ENCODE measurements around the gene DOK7.

Gene DOK7

DNA sequence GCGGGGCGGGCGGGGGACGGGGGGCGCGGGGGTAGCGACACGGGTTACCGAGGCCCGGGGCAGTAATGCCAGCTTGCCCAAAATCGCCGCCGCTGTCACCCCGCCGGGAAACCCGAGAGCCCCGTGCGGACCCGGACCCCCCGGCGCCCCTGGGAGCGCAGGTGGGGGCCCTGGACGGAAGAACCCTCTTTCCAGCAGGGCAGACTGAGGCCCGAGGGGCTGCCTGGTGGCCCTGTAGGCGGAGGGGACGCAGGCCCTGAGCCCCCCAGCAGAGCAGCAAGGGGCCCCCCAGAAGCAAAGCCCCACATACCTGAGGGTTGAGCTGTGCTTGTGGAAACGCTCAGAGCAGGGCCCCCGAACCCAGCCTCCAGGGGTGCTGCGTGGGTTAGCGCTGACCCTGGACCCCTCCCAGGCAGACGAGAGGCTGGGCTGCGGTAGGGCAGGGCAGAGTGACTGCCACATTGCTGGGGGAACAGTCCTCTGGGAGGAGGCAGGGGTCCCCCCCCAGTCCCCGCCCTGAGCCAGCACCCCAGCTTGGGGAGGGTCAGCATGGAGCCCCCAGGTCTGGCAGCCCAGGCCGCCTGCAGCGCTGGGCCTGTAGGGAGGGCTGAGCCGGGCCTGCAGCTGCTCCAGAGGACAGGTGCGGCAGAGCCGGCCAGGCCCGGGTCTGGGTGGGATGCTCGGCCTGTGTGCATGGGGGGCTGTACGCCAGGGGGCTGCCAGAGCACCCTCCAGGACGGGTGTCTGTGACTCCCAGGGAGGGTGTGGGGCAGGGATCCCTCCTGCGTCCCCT lies 646 bp downstream of the DOK7 start:
- no peak for DNase-seq (ENCODE audit: low spot score)

DNA sequence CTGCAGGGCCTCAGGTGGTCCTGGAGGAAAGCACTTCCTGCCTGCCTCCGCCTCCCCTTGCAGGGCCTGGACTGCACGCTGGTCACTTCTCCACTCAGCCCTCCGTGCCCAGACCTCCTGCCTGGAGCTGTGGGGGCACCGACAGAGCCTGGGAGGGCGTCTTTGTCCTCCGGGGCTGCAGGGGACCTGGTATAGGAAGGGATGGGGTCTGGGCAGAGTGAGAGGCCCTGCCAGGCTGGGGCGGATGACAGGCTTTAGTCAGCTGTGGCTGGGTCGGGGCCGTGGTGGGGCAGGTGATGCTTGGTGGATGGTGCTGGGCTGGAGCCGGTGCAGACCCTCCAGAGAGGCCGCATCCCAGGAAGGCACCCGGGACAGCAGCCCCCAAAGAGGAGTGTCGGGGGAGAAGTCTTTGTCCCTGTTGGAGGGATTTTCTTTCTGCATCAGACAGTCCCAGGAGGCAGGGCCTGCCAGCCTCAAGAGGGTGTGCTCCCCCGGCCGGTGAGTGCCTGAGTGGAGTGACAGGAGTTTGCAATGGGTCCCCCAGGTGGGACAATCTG lies 1.3 kb downstream of the DOK7 start:
- DNase-seq (ENCODE audit: low spot score) = no peak

DNA sequence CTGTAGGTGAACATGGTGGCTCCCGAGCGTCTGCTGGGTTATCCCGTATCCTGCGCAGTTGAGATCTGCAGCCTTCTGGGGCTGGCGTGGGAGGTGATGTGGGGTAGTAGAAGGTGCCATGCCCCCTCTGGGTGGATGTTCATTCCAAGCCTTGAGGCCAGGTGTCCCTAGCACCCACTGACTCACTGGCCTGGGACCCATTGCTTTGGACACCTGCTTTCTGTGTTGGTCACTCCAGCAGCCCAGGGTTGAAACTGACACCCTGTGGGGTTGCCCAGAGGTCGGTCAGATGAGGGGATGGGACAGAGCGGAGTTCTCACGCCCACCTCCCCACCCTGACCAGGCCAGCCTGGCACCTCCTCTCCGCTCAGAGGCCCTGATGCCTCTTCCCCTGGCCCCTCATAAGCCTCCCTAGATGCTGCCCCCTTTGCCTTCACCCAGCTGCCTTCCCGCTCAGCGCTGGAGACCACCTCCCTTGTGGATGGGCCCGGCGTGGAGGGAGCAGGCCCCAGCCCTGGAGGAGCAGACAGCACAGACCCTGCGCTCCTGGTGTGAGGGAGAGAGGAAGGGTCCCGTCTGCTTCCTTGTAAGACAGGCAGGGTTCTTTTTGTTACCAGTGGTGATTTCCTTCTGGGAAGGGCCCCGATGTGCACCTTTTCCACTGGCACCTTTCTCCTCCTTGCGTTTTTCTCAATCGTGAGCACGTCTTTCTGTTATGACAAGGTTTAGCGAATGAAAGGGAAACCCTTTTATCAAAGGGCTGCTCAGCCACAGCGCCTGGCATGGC lies 2.0 kb downstream of the DOK7 start:
- DNase-seq (ENCODE audit: low spot score) = no peak

DNA sequence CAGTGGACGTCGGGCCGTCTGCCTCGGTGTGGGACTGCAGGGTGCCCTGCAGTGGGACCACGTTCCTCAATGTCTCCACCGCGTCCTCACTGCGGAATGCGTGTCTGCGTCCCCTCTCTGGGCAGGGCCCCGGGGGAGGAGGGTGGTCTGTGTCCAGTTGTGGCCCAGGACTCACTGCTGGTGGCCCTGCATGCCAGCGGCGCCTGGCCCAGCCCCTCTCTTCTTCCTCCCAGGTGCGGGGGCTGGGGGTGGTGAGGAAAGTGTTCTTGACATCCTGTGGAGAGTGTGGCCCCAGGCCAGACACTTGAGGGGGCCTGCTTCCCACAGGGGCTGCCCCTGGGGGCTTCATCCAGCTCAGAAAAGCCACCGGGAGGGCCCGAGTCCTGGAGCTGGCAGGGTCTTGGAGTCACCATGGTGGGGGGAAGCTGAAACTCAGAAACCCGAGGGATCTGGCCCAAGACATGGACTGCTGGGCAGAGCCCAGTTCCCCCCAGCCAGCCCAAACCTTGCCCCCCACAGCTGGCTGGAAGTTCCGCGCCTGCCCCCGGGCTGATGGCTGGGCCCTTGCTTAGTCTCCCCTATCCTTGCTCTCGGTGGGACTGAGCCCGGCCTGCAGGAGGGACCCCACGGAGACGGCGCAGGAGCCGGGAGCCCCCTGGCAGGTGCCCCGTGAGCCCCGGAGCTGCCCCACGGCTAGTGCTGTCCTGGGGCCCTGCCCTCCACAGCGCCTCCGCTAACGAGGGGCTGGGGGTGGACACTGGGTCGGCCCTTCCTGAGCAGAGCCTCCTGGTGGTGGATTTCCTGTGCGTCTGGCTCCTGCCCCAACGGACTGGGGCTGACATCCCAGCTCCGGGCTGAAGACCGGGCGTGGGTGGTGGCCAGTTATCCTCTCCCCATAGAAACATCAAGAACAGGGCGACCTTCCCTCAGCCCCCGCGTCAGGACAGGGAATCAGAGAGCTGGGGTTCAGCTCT lies 2.9 kb downstream of the DOK7 start:
- no peak for DNase-seq (ENCODE audit: low spot score)

DNA sequence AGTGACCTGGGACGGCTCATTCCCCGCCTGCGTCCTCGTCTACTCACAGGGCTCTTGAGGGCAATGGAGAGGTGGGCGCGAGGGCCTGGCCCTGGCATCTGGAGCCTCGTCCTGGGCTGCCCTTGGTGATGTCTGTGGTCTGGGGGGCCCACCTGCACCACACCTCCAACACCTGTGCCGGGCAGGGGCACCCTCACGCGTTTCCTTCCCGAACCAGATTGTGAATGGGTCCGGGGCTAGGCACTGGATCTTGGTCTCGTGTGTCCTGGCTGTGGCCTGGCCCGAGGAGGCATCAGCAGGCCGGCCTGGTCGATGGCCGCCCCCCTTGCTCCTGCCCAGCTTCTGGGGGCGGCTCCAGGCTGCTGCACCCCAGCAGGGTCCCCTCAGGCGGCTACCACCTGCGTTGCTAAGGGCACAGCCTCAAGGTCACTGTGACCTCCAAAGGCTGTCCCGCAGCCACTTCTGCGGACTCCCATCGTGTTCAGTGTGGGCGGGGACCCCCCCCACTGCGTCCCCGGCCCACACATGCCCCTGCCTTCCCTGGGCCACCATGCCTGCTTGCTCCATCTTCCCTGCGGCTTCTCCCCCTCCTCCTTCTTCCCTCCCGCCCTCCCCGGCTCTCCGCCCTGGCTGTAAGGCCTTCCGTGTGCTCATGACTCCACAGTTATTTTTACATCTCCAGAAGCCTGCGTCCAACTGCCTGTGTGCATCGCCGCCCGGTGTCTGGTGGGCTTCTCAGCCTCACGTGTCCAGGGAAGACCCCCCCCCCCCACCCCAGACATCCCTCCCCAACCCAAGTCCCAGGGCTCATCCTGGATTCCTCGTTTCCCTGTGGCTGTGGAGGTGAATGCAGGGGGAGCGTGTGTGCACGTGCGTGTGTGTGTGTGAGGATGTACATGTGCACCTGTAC lies 3.8 kb downstream of the DOK7 start:
- no peak for DNase-seq (ENCODE audit: low spot score)

DNA sequence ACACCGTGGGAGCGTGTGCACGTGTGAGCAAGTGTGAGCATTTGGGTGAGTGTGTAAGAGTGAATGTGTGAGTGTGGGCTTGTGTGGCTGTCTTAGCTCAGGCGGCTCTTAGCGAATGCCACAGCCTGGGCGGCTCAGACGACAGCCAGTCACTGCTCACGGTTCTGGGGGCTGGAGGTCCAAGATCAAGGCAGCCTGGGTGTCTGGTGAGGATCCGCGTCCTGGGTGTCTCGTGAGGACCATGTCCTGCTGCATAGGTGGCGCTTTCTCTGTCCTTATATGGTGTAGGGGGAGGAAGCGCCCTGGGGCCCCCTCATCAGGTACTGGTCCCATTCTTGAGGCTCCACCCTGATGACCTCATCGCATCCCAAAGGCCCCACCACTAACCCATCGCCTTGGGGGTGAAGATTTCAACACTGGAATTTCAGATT lies 4.5 kb downstream of the DOK7 start:
- no peak for DNase-seq (ENCODE audit: low spot score)

DNA sequence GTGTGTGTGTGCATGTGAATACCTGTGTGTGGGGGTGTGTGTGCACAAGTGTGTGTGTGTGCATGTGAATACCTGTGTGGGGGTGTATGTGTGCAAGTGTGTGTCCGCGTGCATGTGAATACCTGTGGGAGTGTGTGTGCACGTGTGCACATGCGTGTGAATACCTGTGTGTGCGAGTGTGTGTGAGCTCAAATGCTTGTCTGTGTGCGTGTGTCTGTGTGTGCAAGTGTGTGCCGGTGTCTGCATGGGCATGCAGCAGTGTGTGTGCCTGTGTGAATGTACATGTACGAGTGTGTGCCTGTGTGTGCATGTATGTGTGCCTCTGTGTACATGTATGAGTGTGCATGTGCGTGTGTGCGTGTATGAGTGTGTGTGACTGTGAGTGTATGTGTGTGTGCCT lies 5.0 kb downstream of the DOK7 start:
- no peak for DNase-seq (ENCODE audit: low spot score)

DNA sequence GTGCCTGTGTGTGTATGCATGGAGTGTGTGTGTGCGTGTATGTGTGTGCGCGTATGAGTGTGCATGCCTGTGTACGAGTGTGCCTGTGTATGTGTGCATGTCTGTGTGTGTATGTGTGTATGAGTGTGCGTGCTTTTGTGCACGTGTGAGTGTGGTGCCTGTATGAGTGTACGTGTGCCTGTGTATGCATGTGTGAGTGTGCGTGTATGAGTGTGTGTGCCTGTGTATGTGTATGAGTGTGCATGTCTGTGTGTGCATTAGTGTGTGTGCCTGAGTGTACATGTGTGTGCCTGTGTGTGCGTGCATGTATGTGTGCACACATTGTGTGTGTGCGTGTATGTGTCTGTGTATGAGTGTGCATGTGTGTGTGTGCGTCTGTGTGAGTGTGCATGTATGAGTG lies 5.7 kb downstream of the DOK7 start:
- DNase-seq (ENCODE audit: low spot score) = no peak

DNA sequence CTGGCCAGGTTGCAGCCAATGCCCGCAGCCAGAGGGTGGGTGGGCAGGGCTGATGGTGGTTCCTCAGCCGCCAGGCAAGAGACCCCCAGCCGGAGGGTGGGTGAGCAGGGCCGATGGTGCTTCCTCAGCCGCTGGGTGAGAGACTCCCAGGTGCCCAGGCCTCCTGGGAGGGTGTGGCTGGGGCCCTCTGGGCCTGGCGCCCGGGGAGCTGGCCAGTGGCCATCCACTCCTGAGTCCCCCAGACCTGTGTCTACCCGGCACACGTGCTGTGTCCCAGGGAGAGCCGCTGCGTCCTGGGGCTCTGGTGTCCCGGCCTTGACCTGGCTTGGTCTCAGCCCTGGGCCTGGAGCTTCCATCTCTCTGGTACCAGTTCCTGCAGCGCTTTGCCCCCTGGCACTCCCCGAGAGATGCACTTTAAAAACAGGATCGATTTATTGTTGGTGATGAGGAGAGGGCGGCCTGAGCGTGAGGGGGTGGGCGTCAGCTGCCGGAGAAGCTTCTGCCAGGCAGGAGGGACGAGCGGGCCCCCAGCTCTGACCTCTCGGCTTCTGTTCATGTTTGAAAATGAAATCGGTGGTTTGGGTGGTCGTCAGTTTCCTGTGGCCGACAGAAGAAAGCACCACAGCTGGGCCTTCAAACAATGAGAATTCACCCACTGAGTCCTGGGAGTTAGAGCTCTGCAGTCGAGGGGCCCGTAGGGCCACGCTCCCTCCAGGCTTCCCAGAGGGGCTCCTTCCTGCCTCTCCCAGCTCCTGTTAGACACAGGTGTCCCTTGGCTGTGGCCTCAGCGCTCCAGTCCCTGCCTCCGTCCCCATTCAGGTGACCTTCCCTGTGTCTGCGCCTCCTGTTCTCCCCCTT lies 6.5 kb downstream of the DOK7 start:
- no peak for DNase-seq (ENCODE audit: low spot score)

DNA sequence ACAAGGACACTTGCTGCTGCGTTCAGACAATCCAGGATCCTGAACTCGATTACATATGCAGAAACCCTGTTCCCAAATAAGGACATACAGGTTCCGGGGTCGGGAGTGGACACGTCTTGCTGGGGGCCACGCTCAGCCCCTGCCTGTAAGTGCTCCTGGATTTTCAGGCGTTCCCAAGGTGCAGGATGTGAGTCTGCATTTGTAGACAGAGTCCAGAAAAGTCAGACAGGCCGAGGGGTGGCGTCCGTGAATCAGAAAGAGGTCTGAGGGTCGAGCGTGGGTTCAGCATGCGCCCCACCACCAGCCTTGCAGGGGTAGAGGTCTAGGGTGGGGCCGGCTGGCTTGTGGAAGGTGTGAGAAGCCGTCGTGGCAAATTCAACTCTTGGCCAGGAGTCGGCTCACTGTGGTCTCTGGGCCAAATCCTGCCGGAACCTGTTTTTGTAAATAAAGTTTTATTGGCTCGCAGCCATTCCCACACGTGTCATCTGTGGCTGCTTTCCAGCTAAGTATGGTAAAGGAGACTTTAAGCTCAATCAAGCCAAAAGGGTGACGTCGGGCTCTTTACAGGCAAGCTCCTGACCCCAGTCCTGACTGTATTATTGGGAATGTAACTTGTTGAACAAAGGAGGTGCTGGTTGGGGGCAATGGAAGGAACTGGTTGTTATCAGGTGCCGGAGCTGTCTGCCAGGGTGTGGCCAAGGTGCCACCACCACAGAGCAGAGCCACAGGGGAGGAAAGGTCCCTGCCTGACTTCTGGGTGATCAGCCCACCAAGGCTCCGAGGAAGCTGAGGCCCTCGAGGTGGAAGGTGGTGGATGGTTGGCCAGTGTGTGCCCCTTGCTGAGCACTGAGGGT lies 7.4 kb downstream of the DOK7 start:
- no peak for DNase-seq (ENCODE audit: low spot score)

DNA sequence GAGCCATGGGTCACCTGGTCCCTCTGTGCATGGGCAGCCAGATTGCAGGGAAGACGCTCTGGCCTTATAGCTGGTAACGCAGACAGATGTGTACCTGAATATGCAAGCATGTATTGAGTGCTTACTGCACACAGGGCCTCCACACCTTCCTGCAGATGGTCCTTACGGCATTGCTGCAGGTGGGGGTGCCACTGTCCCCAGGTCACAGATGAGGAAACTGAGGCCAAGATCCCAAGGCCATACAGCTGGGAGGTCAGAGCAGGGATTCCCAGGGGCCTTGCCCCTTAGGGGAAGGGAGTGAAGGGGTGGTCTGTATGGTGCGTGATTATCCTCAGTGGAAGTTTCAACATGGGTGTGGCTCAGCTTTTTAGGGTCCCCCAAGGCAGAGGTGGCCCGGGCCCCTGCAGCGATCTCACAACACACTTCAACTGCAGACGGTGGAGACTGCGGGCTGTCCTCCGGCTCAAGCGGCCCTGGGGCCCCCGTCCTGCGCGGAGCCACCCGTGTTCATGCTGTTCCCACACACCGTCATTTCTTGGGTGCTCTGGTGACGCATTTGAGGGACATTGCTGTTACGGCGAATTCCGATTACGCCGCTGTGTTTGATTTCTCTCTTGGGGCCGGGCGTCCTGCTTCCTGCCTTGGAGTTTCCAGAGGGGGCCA lies 8.1 kb downstream of the DOK7 start:
- DNase-seq (ENCODE audit: low spot score) = no peak

DNA sequence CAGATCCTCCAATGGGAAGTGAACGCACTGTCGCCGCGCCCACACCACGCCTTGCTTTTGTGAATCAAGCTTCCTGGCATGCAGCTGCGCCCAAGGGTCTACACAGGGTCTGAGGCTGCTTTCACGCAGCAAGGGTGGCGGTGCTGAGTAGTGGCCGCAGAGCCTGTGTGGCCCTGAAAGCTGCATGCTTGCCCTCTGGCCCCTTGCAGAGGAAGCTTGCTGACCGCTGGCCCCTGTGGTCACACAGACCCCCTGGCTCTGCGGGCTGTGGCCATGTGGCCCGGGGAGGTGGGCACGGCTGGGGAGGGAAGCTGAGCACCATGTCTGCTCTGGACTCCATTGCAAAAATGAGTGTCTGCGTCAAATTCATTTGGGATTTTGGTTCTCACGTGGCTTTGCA lies 8.8 kb downstream of the DOK7 start:
- no peak for DNase-seq (ENCODE audit: low spot score)

DNA sequence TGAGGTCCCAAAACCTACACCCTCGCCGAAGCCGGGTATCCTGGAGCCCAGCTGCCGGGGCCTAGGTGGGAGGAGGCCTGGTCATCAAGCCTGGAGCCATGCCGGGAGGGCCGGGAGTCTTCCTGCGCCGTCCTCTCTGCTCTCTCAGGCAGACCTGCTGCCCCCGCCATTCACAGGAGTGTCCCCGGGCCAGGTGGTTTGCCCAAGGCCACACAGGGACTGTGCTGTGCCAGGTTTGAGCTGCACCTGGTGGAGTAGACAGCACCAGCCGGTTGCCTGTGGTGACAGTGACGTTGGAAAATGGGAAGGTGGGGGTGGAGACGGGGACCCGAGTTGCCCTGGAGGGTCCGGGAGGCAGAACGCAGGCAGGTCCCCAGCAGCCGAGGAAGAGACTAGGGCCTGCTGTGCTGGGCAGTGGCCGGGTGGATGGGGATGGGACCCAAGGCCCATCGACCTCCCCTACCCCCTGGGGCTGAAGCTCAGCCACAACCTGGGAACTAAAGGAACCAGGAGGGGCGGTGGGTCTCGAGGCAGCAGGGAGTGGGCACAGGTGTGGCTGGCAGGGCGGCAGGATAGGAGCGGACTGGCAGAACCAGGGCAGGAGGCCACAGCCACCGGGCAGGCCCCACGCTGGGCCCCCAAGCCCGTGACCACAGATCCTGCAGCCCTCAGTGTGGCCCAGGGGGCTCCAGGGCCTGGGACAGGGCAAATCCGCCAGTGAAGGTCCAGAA lies 9.5 kb downstream of the DOK7 start:
- DNase-seq (ENCODE audit: low spot score) = no peak

DNA sequence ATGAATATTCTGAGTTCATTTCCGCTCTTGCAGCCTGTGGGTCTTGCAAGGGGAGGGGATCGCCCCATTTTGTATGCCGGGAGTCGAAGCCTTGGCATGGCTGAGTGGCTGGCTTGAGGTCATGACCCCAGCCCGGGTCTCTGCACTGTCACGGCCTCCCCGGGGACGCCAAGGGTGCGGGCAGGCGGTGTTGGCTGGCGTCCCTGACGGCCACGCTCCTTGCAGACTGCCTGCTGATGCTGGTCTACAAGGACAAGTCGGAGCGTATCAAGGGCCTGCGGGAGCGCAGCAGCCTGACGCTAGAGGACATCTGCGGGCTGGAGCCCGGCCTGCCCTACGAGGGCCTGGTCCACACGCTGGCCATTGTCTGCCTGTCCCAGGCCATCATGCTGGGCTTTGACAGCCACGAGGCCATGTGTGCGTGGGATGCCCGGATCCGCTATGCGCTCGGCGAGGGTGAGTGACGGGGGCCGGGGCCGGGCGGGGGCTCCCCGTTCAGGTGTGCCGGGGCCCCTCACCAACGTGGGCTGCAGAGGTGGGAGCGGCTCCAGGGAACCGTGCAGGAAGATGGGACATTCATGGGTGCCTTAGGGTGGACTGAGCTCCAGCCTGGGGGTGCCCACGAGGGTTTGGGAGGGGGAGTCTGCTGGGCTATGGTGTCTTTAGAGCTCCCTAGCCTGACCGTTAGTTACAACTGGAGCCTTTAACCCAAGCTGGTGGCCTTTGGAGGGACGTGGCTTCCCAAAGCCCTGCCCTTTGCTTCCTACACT lies 10.3 kb downstream of the DOK7 start:
- DNase-seq (ENCODE audit: low spot score) = no peak

DNA sequence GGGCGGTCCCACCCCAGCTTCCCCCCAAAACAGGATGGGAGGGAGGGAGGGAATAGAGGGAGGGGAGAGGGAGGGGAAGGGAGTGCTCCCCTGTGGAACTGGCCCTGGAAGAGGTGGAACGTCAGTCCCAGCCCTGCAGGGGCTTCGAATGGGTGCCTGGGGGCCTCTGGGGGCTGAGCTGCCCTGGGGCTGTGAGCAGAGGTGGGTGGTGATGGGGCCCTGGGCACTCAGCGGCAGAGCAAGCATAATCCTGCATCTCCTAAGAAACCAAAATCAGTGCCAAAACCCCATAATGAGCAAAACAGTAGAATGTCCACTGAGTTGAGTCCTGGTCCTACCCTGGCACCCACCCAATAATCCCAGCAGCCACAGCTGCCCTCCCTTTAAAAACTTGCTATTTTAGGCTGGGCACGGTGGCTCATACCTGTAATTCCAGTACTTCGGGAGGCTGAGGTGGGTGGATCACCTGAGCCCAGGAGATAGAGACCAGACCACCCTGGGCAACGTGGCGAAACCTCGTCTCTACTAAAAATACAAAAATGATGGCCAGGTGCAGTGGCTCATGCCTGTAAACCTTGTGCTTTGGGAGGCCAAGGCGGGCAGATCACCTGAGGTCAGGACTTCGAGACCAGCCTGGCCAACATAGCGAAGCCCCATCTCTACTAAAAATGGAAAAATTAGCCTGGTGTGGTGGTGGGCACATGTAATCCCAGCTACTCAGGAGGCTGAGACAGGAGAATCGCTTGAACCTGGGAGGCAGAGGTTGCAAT lies 11.1 kb downstream of the DOK7 start:
- DNase-seq (ENCODE audit: low spot score) = no peak

DNA sequence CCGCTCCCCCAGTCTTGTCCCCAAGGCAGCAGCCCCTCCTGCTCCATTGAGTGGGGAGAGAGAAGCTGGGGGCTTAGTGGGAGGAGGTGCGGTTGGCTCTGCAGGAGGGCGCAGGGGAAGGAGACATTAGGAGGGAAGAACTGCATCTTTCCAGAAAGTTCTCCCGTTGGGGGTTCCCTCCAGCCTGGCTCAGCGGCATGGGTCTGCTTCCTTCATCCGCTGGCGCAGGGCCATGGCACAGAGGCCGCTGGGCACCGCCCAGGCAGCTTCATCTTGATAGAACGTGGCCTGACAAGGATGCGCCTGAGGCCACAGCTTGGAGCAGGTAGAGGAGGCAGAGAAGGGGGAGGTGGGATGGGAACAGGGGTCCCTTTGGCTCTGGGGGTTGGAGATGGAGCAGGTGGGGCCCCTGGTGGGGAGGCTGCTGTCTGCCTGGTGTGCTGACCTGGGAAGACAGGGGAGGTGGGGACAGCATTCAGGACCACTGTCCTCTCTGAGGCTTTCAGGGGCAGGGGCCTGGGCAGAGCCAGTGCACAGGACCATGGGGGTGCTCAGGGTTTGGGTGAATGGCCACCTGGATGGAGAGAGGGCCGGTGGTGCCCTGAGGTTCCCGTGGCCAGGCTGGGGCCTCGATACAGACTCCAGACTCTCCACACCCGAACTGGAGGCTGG lies 12.1 kb downstream of the DOK7 start:
- no peak for DNase-seq (ENCODE audit: low spot score)
